NCI-H82 (cell line): Measurements from ENCODE around the gene CNKSR3.

Source experiments
- DNase-seq: peaks from one replicate; lab custom pipeline; 2025; lab: John Stamatoyannopoulos, UW

Gene CNKSR3

DNA sequence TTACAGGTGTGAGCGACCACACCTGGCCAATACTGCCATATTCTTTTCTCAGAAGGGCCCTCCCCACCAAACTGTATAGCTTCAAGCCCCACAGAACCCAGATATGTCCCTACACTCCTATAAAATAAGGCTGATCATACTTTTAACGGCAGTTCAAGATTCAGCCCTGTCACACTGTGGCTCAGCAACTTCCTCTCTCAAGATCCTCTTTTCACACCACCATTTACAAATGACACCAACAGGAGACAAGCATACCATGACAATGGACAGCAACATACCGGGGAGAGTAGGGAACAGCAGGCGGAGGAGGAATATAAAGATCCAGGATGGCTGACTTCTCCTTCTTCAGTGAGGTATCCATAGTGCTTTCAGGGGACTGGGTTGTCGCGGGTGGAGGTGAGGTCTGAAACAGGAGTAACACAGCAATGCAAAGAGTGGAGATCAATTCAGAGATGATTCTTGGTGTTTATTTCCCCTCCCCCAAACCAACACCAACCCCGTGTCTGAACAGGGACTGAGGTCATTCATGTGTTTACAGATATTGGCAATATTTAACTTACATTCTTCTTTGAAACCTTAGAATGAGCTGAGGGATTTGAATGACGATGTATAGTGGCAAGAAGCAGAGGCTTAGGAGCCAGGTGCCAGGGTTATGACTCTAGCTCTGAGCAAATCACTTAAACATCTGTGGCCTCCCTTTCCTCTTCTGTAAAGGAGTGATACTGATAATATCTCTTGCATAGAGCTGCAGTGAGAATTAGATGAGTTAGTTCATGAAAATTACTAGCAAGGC, 96.3 kb downstream of the CNKSR3 start:
- no peak for DNase-seq

DNA sequence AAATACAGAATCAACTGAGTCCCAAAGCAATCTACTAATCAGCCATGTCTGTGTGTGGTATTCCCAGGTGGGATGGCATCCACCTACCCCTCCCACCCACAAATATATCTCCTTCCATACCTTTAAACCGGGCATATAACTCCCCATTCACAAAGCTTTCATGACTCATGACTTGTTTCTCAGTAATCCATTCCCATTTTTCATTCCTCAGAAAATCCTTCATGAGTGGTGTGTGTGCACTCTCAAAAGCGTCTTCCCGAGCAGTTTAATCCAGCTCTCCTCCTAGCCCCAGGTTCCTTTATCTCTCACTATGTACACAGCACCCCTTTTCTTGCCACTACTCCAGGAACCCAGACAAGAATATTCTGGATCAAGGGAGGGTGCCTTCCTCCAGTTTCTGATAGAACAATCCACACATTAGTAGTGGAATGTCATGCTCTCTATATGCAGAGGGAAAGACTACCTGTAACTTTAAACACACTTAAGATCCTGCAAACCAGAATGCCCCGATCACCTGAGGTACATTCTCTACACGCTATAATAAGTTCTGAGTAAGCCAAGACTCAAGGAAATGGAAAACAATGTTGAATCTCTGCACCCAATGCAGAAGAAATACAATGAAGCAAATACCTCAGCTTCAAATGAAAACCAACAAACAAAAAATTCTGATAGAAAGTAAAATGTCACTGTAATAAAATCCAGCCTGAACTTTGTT, 98.2 kb downstream of the CNKSR3 start:
- DNase-seq, result peak; percentile 47

DNA sequence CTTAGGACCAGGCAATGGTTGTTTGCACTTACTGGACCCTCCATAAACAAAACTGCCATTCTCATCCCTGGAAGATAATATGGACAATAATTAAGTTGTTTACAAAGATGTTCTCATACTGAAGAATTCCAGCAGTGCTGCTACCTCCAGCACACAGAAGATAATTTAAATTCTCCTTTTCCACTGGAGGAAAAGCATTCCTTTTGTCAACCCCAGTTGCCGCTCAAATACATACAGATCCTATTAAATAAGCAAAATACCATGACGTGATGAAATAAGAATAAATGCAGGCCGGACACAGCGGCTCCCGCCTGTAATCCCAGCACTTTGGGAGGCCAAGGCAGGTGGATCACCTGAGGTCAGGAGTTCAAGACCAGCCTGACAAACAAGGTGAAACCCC, 99.4 kb downstream of the CNKSR3 start:
- no peak for DNase-seq

DNA sequence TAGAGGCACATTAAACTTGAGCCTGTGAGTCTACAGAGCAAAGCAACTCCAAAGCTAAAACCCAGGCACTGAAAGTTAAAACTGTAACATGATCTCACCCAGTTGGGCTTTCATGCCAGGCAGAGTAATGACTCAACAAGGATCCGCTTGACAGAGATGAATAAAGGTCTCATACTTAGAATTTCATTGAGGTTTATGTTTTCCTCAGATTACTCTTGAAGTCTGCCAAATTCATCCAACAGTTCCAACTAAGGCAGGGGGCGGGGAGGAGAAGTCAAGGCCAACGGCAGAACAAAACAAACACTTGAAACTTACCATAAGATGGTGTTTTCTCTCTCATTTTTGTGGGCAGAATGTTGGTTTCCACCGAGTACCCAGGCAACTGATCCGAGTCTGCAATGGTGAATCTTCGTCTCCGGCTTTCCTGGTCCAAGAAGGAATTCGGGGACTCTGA, 99.8 kb downstream of the CNKSR3 start:
- DNase-seq, result no peak

DNA sequence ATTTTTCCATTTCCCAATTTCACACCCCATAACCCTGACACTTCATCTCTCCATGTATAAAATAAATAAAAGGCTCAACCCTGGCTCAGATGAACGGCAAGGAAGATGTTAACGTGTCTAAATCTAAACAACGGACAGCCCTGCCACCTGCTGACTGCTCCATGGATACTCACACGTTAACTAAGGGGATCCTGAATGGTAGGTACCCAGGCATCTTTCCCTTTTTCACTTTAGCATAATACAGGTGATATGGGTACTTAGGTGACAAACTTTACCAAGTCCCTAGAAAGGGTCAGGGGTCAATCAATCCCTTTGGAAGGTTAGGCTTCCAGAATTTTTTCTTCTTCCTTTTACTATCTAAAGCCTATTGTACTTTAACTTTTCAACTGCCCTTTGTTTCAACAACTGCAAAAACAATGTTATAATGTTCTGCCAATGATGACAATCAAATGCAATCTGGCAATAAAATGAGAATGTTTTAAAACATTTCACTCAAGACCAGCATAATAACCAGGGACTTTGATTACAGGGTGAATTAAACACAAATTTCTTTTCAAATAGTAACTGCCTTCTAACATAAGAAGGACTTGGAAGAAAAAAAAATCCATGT, 101.5 kb downstream of the CNKSR3 start:
- peak; percentile 64 for DNase-seq

DNA sequence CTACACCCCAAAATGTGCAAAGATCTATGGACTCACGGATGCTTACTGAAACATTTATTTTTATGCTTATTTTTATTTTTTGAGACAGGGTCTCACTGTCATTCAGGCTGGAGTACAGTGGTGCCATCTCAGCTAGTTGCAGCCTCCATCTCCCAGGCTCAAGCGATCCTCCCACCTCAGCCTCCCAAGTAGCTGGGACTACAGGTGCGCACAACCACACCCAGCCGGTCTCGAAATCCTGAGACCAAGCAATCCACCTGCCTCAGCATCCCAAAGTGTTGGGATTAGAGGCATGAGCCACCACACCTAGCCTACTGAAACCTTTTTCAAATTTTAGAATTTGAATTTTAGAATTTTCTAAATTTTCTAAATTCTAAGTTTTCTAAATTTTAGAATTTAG, 103.0 kb downstream of the CNKSR3 start:
- no peak for DNase-seq

DNA sequence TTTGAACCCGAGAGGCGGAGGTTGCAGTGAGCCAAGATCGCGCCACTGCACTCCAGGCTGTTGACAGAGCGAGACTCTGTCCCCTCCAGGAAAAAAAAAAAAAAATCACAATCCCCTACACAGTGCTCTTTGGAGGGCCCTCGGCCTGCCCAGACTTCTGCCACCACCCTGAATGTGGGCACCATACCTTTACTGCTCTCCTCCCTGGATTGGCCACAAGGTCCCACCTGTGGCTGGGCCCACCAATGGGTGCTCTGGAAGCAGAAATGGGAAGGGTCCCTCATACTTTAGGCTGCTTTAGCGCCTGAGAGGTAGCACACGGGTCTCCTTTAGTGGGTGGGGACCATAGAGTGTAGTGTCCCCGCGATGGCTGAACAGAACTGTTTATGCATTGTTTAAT, 103.6 kb downstream of the CNKSR3 start:
- no peak for DNase-seq

DNA sequence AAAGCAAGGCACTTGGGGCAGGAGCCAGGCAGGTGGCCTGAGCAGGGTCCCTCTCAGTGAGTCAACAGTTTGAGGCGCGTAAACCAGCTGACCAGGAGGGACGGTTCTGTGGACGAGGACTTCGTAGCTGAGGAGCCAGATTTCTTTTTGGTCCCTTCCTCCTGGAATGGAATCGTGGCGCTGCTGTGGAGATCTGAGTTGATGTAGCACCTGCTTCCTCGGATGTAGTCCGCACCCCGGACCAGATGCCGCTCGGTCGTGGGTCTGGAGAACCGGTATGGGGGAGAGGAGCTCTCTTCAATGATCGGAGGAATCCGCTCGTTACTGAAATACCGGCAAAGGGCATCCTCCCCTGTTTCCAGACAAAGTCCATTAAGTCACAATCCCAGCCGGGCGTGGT, 104.2 kb downstream of the CNKSR3 start:
- DNase-seq, result no peak

DNA sequence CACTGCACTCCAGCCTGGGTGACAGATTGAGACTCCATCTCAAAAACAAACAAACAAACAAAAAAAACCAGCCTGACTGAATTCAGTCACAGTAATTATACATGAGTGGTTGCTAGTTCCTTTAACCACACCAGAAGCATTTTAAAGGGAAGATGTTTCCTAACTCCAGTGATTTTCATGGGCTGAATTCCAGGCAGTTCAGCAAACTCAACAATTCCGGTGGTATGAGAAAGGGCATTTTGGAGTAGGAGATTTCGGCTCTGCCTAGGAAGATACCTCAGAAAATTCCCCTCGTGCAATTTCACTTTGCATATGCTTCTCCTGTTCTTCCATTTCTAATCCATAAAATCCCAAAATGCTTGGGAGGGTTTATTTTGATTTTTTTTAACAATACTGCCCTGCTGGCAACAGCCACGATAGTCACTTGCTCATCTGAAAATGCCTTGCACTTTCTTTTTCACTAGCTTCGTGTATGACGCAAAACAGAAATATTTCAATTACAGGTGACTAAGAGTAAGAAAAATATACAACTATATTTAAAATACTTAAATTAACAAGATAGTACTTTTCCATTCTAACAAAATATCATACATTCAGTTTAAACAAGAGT, 105.6 kb downstream of the CNKSR3 start:
- no peak for DNase-seq

DNA sequence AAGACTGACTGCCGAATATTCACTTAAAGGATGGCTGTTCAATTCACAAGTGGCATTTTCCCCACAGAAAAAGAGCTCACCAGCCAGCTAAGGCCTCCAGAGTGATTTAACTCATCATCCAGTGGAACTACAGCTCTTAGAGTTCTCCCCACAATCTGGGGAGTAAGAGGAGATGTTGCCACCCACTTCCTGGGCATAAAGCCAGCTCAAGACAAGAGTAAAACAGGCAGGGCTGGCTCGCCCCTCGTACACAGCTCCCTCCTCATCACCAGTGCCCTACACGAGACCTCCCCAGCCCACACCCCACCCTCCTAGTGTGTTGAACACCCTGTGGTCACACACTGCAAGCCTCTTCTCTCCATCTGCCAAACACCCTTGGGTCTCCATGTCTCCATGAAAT, 106.7 kb downstream of the CNKSR3 start:
- DNase-seq, result no peak

DNA sequence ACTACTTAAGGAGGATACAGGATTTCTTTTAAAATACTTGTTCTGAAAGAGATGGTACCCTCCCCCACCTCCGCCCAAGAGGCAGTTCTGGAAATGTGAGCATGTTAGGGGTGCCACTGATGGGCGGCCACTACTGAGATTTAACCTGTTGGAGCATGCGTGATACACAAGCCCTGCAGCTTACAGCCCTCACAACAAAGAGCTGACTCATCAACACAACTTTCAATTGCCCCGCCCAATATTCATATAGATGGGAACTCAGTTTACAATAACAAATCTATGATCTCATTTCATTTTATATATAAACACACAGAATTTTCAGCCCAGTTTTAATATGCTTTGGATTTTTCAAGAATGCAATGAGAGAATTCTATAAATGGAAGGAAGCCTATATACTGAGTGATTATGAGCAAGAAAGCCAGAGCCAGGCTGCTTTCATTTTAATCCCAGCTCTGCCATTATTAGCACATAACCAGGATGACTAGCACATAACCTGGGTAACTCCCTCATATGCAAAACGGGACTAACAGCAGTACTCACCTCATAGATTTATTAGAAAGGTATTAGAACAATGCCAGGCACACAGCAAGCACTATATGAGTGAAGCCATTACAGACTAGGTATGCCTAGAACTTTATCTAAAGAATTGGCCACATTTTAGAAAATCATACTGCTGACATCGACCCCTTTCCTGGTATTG, 108.3 kb downstream of the CNKSR3 start:
- DNase-seq, result no peak

DNA sequence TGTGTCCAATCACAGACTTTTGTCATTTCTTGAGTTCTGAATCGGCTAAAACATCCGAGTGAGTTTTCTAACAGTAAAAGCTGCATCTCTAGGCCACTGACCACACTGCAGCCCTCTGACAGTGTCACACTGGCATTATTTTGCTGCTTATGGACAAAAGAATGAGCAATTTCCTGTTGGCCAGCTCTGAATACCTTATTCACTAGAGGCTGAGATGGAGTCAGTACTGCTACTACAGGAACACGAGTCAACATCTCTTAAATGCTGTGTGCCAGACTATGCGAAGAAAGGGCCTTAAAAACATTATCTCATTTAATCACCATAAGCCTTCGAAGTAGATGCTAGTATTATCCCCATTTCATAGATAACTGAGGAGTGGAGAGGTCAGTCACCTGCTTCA, 111.4 kb downstream of the CNKSR3 start:
- DNase-seq, result no peak

DNA sequence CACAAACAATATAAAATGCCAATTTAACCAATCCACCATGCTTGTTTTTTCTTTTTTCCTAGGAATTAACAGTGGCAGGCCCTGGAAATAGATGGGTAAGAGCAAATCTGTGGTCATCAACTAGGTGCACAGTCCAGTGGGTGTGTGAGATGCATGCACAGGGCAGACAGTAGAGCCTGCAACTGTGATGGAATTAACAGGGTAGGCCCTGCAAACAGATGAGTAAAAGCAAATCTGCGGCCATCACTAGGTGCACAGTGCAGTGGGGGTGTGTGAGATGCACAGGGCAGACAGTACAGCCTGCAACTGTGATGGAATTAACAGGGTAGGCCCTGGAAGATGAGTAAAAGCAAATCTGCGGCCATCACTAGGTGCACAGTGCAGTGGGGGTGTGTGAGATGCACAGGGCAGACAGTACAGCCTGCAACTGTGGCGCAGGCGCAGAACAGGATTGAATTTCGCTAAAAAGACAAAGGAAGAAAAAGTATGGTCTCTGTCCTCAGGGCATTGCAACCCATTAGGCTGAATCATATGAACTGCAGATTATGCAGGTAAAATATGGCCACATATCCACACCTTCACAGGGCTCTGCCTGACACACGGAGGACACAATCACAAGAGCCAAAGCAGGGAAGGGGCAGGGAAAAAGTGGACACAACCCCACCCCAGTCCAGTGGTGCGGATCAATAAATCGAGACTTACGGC, 112.8 kb downstream of the CNKSR3 start:
- DNase-seq, result no peak

DNA sequence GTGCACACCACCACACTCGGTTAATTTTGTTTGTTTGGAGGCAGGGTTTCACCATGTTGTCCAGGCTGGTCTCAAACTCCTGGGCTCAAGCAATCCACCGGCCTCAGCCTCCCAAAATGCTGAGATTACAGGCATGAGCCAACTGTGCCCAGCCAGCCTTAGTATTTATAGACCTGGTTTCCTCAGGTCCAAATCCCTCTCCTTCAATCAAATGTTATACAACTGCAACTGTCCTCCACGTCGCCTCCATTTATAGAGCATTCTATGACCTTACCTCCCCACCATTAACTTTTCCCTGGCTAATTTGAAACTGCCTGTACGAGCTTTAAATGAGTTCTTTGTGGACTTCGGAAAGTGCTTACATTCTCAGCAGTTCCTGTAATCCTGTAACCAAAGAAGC, 114.6 kb downstream of the CNKSR3 start:
- DNase-seq, result no peak

DNA sequence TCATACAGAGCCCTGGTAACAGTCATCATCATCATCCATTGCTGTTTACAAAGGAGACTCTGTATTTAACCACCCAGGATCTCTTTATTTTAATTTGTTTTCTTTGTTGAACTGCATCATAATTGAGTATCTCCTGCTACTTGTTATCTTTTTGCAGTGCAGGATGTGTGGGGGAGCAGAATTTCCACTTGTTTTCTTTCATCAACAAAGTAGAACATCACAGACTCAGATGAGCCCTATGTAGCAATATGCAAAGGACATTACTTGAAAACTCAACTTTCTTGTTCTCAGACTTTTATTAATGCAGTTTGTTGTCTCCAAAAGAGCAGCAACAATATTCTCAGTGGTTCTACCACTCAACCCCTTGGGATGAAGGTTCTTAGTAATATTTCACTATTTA, 115.2 kb downstream of the CNKSR3 start:
- DNase-seq, result no peak

DNA sequence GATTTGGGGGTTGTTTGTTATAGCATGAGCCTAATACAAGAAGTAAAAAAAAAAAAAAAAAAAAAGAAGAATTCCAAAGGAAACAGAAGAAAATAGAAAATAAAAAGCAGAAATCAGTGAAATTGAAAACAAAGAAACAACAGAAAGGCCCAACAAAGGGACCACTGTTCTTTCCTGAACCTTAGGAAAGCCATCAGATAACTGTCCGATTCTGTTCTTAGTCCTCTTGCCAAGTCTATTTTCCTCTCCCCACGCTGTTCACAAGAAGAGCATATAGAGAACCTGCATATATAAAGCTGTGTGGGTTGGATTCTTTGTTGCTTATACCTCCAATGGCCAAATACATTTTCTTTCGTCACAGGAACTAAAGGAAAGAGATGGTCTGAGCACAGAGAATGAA, 115.9 kb downstream of the CNKSR3 start:
- no peak for DNase-seq

DNA sequence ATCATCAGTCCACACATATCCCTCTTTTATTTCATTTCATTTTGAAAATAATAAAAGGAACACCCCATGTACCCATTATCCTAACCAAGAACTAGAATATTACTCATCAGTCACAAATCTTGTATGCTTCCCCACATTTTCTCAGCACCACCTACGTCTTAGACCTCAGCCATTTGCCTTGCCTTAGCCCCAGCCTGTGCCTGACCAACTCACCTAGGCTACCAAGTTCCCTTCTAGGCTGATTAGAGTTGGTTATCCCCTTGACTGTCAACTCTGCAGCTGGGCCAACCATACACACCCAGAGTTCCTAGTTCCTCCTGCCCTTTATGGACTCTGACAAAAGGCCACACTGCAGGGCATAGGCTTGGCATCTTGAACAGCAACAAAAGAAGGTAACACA, 120.5 kb downstream of the CNKSR3 start:
- DNase-seq, result no peak

DNA sequence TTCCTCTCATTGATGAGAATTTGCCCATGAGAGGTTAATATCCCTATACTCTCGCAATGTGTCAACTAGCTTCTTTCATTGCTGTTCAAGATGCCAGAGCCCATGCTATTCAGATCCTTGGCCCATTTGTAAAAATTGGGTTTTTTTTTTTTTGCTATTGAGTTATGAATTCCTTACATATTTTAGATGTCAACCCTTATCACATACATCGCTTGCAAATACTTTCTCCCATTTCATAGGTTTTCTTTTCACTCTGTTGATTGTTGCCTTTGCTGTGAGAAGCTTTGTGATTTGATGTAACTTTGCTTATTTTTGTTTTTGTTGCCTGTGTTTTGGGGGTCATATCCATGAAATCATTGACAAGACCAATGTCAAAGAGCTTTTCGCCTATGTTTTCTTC, 121.7 kb downstream of the CNKSR3 start:
- no peak for DNase-seq

DNA sequence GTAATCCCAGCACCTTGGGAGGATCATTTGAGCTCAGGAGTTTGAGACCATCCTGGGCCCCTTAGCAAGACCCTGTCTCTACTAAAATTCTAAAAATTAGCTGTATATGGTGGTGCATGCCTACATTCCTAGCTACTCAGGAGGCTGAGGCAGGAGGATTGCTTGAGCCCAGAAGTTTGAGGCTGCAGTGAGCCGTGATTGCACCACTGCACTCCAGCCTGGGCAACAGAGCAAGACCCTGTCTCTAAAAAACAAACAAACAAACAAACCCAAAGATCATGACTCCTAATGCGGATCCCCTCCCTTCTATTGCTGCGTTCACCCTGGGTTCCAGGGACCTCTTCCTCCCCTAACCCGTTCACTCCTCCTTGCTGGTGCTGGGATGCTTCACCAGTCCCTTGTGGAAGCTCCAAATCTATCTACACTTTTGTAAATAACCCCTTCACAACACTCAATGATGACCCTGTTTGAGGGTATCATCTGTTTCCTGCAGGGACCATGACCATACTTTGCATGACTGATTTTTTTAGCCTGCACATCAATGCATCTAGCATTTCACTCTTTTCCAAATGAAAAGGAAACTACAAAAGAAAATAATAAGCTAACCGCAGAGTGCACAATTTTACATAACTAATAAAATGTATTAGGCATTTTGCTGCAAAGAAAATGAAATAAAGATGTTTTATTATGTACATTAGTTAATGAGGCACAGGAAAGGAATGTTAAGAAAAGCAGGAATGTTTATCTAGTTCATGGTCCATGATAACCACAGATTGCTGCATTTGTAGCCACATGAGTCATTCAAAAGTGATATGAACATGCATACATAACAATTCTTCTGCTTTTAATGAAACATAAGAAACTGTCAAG, 123.4 kb downstream of the CNKSR3 start:
- DNase-seq, result no peak

DNA sequence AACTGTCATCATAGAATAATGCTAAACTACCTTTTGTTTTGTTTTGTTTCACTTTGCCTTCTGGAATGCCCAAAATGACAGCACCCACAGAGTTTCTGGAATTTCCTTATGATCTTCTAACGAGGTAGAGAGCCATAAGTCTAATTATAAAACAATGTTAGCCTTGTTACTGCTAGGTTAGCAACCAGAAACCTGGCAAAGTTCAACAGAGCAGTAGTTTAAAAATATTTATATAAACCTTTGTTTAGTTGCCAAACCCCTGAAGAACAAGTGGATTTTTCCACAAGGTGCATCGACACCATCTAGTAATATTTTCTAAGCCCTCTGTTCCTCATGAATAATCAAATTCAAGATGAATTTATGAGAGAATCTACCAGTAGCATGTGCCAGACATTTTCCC, 126.3 kb downstream of the CNKSR3 start:
- DNase-seq, result no peak

DNA sequence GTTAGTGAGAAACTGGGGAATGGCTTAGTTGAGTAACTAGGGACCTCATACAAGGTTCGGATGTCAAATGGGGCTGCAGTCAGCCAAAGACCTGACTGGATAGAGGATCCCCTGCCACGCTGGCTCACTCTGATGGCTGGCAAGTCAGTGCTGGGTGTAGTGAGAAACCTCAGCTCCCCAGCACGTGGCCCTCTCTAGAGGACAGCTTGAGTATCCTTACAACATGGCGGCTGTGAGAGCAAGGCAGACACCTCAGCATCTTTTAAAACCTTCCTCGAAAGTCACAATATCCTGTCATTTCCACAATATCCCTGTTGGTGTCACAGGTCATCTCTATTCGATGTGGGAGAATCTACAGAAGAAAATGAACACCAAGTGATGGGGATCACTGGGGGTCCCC, 127.2 kb downstream of the CNKSR3 start:
- no peak for DNase-seq
